Fibroblast of mammary gland (primary cell): ENCODE measurements around the gene GOLGA6L2.
"Not testable (repeated sequence)": the region's sequence is repeated elsewhere in the genome, so short reads cannot be mapped to it uniquely, and the experiment has no call there.

ENCODE experiments used
- DNase-seq: peaks from one replicate; pipeline ENCODE4 v3.0.0-alpha.2; 2010; ENCODE audit warnings: low read depth
- H3K4me3 ChIP-seq: 2 replicates; pipeline ENCODE4 v1.5.1; 2011; ENCODE audit warnings: low read depth, mild to moderate bottlenecking, low read length, moderate library complexity; ENCODE audit not compliant: control insufficient read depth
- CTCF ChIP-seq: conservative IDR thresholded peaks from 2 replicates; pipeline ENCODE4 v1.5.1; 2011; ENCODE audit warnings: low read depth, low read length, inconsistent platforms; ENCODE audit not compliant: control insufficient read depth, insufficient read depth

Gene GOLGA6L2

GRCh38 chr15:23415321-23415865, 31.6 kb downstream of the GOLGA6L2 start:
- DNase-seq, result no peak
- TF ChIP-seq CTCF, result no peak
- H3K4me3 ChIP-seq, result no peak overlapping the region

GRCh38 chr15:23412881-23413600, 34.0 kb downstream of the GOLGA6L2 start:
- H3K4me3 ChIP-seq, DNase-seq: not testable (repeated sequence)

- no peak for DNase-seq
- TF ChIP-seq CTCF, result no peak
- no peak overlapping the region for H3K4me3 ChIP-seq
Measured at GRCh38 chr15:23411841-23412240, 35.2 kb downstream of the GOLGA6L2 start.

- DNase-seq, result no peak
- H3K4me3 ChIP-seq, result no peak overlapping the region
- no peak for TF ChIP-seq CTCF
Measured at GRCh38 chr15:23403550-23403949, 43.5 kb downstream of the GOLGA6L2 start.

- DNase-seq, result no peak
- no peak for TF ChIP-seq CTCF
- H3K4me3 ChIP-seq, result no peak overlapping the region
Measured at GRCh38 chr15:23402544-23402943, 44.5 kb downstream of the GOLGA6L2 start.

- DNase-seq, result no peak
- TF ChIP-seq CTCF, result no peak
- H3K4me3 ChIP-seq, result no peak overlapping the region
Measured at GRCh38 chr15:23402140-23402539, 44.9 kb downstream of the GOLGA6L2 start.

- H3K4me3 ChIP-seq, result no peak overlapping the region
- no peak for DNase-seq
- TF ChIP-seq CTCF, result no peak
Measured at GRCh38 chr15:23401627-23402026, 45.4 kb downstream of the GOLGA6L2 start.

- DNase-seq, H3K4me3 ChIP-seq: not testable (repeated sequence)
Measured at GRCh38 chr15:23399207-23399606, 47.8 kb downstream of the GOLGA6L2 start.

GRCh38 chr15:23398357-23398756, 48.7 kb downstream of the GOLGA6L2 start:
- not testable (repeated sequence) for DNase-seq, H3K4me3 ChIP-seq
